HG02938 (cell line): Measurements from ENCODE around the gene PANX3.

Experiments used
- ATAC-seq: cut with Tn5 transposase; IDR thresholded peaks from one replicate; pipeline ENCODE4 v1.9.1; 2021; ENCODE audit warnings: mild to moderate bottlenecking, moderate library complexity; ENCODE audit not compliant: unreplicated experiment

PANX3 gene

DNA sequence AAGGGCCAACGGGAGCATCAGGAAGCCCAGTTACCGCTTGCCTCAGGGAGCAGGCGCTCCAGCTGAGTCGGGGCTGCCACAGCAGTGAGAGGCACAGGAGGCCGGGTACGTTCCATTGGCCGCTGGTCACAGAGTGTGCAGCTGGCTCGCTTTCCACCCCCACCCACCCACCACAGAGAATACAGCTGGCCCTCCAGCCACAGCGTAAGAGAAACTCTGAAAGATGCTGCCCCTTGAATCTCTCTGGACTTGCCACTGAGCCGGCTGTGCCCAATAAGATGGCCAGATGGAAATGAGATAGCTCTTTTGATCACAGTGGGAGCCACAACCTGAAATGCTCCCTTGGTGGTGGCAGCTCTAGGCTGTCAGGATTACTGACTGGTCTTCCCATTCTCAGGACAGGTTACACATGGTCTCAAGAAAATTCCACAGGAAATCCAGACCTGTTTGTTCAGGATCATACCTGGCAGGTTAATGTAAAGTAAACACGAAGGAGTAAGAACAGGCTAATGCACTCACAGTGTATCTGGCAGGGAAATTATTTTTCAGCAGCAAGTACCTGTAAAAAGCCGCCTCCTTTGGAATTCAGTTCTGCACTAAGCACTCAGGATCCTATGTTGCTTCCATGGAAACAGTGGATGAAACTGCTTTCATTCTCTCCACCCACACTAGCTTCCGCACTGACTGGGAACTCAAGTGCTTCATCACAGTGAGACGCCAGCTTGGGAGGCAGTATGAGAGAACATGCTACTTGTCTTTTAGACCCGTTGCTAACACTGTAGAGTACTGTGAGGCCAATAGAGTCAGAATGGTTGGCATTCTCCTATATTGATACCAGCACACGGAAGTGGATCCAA is 45.8 kb downstream of the PANX3 start:
- no peak for ATAC-seq

DNA sequence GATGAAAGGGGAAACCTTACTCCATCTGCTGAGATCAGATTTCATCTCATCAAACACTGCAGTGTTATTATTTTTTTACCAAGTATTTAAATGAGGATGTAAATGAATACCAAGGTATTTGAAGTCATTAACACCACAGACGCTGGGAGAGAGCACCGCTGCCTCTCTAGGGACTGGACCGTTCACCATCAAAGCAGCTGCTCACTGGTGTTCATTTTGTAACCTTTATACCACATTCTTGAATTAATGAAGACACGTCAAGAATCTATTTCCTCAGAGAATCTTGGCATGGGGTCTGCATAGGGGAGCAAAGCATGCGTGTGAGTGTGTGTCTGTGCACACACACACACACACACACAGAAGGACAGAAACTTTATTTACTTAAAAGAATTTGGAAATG is 46.7 kb downstream of the PANX3 start:
- no peak for ATAC-seq

DNA sequence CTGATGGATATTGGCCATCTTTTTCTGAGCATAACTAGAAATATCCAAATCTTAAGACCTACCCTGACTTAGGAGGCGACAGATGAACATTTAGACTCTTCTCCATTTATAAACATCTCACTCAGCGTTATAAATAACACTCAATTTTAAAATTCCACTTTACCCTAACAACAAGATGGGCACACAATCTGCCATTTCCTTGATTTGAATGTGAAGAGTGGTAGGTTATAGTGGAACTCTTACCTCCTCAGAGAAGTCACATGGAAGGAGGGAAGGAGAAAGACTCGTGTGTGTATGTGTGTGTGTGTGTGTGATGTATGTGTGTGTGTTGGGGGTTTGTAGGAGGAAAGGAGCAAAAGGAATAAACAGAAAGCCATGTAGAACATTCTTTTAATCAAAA is 47.3 kb downstream of the PANX3 start:
- no peak for ATAC-seq

DNA sequence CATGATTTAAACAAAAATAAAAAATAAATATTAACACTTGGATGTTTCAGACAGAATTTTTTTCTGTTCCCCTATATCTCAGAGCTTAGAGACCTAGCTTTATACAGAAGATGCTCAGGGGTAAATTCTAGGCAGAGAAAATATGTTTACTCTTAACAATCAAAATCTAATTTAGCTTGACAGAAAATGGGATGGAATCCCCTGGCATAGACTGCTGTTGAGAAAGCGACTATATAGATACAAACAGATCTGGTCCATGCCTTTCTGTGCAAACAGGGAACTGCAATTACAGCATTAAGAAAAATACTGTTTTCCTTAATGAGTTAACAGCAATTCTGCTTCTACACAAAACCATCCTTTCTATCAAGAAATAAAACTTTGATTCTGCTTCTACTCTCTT is 47.8 kb downstream of the PANX3 start:
- ATAC-seq, result no peak

DNA sequence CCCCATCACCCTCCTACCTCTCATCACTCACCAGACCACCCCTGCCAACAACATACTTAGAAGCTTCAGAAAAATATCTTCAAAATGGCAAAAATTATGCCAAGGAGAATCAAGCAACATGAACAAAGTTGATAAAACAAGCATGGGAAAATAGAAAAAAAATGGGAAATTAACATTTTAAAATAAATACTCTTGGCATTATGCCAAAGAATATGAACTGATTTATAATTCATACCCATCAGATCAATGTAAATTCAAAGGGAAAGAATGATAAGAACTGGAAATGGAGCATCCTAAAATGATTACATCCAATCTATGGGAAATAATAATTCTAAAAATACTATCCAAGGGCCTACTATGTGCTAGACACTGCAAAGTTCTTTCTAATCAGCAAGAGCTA is 50.3 kb downstream of the PANX3 start:
- no peak for ATAC-seq

DNA sequence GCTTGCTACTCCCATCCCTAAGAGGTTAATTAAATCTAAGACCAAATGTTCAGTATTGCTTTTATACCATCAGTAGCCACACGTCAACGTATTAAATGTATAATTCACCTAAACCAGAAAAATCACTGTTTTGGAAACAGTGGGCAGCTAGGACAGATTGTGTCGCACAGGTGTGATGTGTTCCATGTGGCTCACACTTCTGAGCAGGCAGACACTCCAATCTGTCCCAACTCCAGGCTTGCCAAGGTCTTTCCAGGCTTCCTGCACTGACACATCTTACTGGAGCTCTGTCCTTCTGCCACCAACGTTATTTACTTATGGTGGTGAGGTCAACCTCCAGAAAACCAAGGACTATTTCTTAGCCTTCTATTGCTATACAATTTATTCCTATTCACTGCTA is 50.9 kb downstream of the PANX3 start:
- no peak for ATAC-seq

DNA sequence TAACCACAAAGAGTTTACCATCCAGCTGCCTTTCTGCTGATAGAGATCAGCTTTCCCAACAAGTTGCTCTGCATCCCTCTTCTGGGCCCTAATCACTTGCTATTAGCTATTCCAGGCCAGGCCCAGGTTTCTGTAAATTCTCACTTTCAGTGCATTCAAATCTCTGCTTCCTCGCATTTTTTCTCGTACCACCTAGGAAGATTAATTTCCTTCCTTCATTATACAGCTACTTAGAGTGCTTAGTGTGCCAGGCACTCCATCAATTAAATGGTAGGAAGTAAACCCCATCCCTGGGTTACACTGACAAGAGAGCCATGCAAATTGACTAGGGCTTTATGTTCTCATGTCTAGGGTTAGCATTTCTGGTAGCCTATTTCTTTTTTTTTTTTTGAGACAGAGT is 52.6 kb downstream of the PANX3 start:
- ATAC-seq, result no peak

DNA sequence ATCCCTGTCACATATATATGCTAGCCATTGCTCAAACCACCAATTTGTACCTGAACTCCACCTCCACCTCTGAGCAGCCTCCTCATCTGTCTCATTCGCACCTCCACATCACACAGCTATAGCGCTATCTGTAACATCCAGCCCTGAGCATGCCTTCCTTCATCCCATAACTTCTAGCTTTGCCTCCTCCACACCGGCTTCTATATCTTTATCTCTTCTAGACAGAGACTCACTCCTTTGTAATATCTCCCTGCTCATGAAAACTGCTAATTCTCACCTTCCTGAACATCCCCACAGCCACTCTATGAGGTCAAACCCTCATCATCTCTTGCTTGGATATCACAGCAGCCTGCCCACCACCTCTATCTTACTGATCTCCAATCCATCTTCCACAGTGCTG is 56.4 kb downstream of the PANX3 start:
- ATAC-seq, result no peak

DNA sequence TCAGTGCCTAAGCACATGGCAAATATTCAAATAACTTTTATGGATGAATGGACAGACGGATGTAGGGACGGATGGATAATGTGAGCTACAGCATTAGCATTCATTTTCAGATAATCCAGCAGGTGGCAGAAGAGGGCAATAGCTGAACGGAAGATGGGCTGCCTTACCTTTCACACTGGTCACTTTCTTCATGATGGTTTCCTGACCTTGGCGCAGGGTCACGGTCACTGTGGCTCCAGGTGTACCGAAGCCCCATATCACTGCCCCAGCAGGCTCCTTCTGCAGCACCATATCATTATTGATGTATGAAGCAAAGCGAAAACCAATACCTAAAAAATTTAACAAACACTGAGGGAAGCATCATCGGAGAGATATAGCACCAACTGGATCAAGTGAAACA is 58.0 kb downstream of the PANX3 start:
- ATAC-seq, result no peak
